NCI-H748 treated with DMSO at 0.1 percent for 48 hours (cell line): Measurements from ENCODE around the gene AQP2.

Source experiments
- DNase-seq: peaks from one replicate; lab custom pipeline; 2025; lab: John Stamatoyannopoulos, UW

Gene AQP2, protein sequence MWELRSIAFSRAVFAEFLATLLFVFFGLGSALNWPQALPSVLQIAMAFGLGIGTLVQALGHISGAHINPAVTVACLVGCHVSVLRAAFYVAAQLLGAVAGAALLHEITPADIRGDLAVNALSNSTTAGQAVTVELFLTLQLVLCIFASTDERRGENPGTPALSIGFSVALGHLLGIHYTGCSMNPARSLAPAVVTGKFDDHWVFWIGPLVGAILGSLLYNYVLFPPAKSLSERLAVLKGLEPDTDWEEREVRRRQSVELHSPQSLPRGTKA

DNA sequence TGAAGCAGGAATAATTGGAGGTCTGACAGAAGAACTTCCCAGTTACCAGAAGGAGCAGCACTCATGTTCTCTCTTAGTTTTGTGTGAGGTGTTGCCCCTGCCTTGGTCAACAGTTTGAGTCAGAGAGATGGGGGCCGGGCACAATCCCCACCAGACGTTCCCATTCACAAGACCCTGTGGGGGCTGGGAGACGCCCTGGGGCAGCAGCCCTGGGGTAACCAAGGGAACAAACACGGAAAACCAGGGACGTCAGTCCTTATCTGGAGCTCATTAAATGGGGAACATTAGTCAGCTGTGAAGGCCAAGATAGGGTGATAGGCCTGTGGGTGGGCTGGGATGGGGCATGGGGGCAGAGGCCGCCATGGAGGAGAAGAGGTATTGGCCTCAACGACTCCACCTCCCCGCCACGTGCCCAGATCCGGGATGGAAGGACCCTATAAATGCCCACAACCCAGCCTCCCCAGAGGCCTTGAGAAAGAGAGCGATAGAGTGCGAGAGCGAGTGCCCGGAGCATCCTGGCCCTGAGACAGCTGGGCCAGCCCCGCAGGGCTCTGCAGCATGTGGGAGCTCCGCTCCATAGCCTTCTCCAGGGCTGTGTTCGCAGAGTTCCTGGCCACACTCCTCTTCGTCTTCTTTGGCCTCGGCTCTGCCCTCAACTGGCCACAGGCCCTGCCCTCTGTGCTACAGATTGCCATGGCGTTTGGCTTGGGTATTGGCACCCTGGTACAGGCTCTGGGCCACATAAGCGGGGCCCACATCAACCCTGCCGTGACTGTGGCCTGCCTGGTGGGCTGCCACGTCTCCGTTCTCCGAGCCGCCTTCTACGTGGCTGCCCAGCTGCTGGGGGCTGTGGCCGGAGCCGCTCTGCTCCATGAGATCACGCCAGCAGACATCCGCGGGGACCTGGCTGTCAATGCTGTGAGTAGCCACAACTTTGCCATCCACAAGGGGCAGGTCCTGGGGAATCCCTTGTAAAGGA lies at the start of gene AQP2:
Gene AQP2, plus strand, starts transcription at position 465 of the 979 bp plus-strand sequence. Its CDS starts 94 bp downstream, at position 559.
- DNase-seq = no peak

DNA sequence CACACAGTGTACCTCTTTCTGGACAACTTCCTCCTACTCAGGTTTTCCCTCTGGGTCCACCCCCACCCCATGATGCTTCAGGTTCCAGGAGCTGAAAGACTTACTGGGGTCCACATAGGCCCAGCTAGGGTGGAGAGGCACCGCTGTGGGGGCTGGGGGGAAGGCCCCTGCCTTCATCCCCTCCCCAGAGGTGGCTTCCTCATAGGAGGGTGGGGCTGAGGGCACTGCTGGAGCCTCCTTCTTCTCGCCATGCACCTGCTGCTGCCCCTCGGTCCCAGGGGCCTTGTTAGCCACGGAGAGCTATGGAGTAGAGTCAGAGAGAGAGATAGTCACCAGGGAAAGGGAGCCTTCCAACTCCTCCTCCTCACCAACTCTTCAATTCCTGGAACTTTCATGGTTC lies 49.5 kb upstream of the AQP2 start:
- no peak for DNase-seq

DNA sequence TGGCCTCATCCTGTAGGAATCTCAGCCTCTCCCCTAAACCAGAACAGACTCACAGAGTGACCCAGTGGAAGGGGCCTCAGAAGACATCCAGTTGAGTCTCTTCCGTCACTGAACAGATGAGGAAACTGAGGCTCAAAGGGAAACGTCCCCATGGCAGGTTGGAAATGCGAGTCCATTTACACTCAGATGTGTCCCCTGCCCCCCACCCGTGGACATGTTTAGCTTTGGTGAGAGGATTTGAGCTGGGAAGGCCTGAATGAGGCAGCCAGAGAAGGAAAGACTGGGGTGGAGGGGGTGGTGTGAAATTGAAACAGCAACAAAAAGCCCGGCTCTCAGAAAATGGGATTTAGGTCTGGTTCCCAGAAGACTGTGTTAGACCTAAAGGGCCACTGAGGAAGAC lies 48.6 kb upstream of the AQP2 start:
- DNase-seq = no peak

DNA sequence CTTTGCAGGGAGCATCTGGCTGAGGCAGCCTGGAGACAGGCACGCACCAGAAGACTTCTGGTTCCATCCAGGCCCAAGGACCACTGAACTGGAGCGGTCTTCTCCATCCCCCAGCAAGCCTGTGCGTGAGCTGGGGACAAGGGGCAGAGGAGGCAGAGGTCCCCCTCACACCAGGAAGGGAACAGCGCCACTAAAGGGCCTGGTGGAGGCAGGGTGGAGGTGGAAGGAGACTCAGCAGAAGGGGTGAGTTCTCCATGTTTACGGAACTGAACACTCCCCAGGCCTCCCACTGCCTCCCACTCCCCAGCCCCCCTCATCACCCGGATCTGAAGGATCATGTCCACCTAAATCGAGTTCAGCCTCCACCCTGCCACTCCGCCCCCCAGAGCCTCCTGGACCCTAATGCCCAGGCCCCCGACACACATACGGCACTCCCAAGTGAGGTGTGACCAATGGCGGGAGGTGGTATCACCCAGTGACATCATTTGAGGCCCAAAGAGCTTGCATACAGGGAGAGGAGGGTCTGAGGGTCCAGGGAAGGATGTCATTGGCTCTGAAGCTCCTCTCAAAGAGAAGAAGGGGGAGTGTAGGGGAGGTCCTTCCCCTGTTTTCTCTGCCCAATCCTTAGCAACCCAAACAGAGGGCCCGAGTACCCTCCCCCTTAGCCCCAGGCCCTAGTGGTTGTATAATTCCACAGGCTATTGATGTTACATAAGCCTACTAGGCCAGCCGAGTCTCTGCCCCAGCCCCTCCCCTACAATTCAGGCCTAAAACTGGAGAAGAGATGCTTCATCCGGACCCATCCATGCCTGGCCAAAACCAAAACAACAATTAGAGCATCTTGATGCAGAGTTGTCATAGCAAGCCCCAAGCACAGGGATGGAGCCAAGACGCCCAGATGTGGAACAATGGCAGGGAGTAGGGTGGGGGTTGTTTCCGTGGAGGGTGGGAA lies 47.9 kb upstream of the AQP2 start:
- DNase-seq = no peak

DNA sequence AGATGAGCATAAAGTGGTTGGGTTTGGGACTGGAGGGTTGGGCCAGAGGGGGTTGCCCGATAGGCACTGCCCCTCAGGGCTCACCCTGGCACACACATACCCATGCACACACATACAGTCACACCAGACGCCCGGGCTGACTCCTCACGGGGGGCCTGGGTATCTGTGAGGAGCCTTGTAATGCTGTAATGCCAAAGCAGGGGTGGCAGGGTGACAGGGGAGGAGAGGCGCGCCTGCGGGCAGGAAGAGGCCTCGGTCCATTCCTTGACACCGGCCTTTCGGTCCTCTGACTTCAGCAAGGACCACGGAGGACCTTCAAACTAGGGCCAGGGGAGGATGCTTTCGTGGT lies 47.2 kb upstream of the AQP2 start:
- DNase-seq = no peak

DNA sequence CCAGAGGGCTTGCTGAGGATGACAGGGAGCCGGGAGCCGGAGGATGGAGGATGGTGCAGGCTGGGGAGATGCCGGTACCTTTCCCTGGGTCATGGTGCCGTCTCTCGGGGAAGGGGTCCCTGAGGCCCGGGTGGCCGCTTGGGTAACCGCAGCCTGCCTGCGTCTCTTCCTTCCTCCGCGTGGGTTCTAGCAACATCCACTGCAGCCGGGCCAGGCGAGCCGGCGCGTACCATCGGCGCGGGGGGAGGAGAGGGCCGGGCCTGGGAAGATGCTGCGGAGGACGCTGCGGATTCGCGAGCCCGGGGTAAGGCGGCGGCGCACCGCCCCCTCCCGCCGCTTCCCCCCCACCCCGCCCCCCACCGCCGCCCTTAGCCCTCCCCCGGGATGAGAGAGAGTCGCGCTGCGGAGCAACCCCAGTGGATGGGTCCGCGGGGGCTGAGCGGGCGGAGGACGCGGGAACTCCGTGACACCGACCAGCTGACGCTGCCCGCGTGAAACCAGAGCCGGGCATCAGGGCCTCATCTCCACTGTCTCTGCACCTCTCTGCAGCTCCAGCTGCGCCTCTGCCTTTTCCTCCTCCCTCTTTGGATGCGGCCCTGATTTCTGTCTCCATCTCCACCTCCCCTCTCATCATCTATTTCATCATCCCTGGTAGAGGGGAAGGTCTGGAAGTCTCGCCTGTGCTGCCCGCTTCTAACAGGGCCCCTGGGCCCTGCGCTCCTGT lies 46.7 kb upstream of the AQP2 start, which contains the start of gene FAIM2:
Gene FAIM2, minus strand, starts transcription at position 201 of the 724 bp plus-strand sequence. Its CDS starts 108 bp downstream, at position 93.
- peak; percentile 51 for DNase-seq

DNA sequence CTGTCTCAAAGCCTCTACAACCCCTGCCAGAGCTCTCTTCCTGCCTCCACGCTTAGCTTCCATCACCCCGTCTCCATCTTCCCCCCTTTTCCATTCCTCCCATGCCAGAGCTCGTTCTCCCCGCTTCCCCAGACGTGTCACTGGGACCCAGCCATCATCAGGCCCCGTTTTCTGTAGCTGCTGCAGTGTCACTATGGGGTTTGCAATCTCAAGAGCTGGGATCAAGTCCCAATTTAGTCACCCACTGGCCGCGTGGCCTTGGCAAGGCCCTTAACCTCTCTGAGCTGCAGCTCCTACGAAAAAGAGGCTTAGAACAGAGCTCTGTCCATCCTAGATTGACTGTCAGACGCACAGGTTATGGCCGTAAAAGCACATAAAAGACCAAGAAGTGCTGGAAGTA lies 45.9 kb upstream of the AQP2 start:
- DNase-seq = no peak

DNA sequence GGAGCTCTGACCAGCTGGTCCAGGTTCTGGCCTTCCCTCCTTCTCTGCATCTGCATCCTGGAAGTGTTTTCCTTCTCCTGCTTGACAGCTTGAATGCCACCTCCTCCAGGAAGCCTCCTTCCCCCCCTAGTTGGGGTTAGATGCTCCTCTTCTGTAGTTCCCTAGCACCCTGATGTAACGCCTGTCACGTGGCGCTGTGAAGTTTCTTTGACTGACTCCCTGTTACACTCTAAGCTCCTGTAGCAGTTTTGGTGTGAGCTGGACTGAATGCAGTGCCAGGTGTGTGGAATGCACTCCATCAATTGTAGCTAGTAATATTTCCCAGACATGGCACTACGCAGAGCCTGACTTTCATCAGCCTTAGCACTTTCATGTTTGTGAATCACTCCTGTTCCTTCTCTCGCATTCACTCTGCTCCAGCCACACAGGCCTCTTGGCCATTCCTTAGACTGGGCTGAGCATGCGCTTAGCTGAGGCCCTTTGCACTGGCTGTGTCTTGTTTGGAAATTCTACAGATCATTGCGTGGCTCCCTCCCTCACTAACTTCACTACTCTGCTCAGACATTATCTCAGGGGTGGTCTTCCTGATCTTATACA lies 44.7 kb upstream of the AQP2 start:
- no peak for DNase-seq

DNA sequence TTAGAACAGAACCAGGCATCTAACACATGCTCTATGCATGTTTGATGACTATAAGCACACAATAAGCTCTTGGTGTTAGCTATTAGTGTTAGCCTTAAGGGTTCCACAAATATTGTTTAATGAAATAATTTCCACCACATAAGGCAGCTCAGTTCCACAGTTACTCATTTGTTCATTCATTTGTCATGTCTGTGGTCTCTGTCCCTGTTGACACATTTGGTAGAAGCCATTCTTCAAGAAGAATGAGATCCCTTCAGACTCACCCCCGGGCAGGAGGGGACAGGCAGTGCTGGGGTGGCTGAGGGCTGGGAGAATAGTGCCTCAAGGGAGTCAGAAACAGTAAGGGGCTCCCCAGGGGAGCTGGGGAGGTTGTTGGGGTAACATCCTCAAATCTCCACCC lies 43.2 kb upstream of the AQP2 start:
- no peak for DNase-seq

DNA sequence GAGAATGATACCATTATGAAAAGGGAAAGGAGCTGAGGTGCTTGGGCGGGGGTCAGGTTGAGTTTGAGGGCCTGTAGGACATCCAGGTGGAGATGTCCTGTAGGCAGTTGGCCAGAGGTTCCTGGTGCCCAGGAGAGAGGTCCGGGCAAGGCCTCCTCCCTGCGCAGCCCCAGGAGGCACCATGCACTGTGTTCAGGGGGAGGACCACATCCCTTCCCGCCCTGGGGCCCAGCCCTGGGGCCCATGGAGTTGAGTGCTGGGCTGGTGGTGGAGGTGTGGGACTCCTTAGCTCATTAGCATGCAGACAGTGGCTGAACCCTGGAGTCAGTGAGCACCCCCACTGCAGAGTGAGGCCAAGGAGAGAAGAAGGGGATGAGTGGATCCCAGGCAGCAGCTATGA lies 41.2 kb upstream of the AQP2 start:
- DNase-seq = no peak

DNA sequence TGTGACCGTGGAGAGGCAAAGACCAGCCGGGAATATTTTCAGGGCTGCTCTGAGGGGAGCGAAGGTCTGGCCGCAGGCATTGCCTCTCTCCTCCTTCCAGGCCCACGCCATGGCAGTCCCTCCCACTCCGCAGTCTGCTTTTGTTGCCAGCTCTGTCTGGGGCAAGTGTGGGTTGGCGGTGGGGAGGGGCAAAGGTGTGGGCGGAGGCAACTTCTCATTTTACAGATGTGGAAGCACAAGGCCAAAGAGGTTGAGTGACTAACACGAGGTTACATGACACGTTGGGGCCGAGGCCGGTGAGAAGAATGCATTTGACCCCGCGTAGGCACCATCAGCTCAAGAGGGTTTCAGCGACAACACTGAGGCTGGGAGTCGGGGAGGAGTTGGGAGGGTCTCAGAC lies 40.7 kb upstream of the AQP2 start:
- no peak for DNase-seq

DNA sequence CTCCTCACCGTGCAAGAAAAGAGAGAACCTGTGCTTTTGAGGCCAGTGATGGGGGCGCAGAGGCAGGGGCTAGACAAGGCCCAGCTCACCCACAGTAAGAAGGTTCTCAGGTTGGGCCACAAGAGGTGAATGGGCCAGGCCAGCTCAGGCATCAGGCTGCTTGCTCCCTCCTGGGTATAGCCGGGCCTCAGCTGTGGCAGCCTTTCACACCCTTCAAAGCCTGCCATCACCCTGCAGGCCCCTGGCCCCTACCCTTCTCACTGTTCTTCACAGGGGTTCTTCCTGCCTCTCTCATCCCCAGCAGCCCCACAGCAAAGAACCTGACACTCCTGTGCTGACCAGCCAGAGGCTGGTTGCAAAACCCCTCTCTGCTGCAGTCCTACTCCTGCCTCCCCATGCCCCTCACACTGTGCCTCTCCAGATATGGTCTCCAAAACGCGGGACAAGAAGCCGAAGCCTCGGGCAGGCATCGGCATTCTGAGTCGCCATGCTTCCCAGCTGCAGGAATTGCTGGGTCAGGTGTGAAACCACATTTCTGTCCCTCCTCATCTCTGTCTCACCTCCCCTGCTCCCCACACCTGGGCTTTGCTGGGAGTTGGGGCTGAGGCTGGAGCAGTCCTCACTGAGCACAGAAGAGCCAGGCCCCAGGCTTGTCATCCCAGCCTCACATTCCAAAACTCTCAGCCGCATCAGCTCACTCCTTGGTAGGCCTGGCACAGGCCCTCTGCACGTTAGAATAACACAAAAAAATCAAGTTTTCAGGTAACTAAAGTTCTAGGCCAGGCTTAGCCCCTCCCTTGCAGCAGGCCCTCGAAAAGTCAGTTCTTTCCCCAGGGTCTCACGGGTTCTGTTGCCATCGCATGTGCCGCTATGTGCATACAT lies 40.0 kb upstream of the AQP2 start:
- DNase-seq = no peak

DNA sequence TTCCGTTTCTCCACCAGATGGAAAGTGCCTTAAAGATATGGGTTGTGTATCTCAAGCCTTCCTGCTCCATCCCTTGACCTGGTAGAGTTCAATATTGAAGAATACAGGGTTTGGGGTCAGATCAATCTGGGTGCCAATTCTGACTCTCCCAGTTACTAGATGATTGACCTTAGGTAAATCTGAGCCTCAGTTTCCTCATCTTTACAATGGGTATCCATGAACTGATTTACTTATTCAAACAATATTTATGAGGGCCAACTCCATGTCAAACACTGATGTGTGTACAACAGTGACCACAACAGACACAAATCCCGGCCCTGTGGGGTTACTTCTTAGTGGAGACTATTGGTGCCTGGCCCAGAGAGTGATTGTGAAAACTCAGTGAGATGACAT lies 39.3 kb upstream of the AQP2 start:
- DNase-seq = no peak

DNA sequence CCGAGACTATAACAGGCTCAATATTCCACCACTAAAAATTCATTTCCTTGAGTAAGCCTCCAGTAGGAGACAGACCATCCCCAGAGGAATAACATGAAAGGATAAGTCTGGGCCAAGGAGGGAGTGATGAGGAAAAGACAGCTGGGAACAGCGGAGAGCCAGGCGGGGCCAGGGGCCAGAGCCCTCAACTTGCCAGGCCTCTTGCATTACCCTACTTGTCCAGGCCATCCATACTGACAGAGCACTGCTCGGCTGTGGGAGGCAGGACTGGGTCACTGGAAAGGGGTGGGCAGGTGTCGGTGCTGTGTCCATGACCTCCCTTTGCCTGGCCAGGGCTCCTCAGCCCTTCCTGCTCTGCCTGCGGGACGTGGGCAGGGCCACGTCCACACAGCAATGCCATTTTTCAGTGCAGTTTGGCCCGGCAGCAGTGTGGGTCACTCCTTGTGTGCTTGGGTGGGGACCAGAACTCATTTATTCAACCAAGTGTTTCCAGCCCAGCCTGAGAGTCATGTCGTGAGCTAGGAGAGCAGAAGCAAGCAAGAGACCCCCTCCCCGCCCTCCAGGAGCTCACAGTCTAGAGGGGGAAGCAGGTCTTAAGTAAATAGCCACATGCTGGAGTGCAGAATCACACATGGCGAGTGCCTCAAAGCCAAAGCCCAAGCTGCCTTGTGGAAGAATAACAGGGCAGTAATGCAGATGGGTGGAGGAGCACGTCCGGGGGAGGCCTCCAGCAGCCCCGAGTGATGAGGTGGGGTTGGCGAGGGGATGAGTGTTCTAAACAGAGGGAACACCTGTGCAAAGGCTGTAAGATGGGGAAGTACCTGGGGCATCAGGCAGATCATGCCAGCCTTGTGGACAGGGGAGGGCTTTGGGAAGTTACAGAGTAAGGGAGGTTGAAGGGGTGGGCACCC lies 37.9 kb upstream of the AQP2 start:
- no peak for DNase-seq

DNA sequence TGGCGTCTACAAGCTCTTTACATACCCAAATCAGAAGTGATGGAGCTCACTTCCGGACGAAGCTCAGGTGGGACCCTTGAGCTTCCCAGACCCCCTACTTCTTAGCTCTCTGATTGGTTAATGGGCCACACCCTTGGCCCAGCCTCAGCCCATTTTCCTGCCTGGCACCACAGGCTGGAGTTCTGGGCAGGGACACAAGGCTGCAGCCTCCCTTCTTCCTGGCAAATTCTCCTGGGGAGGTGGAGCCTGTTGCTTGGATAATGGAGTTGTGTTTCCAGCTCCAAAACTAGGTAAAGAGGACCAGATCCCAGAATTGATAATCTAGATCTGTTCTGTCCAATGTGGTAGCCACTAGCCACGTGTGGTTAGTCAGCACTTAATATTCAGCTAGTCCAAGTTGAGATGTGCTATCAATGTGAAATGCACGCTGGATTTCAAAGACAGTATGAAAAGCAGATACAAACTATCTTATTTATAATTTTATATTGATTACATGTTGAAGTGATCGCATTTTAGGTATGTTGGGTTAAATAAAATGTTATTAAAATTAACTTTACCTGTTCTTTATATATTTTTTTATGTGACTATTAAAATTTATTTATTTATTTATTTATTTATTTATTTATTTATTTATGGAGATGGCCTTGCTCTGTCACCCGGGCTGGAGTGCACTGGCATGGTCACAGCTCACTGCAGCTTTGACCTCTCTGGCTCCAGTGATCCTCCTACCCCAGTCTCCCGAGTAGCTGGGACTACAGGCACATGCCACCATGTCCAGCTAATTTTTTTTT lies 34.2 kb upstream of the AQP2 start:
- no peak for DNase-seq

DNA sequence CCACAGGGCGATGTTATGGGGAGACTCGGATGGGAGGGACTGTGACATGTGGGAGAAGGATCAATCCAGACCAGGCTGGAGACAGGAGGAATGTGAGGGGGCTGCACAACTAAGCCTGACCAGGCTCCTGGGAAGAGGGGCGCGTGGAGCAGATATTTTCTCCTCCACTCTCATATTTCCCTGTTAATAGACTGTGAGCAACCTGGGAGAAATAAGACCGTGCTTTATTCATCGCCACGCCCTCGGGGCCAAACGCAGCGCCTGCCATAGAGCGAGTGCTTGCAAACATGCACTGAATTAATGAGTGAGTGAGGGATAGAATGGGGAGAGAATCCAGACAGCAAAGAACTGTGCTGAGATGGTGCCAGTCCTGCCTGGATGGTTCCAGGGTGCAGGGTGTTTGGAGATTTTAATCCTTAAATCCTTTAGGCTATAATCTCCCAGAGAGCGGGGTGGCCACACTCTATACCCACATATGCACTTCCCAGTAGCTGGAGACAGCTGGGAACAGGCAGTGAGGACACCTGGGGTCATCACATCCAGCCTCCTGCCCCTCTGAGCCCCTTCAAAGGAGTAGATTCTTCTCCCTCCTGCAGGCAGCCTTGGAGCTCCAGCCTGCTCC lies 33.3 kb upstream of the AQP2 start:
- DNase-seq = no peak

DNA sequence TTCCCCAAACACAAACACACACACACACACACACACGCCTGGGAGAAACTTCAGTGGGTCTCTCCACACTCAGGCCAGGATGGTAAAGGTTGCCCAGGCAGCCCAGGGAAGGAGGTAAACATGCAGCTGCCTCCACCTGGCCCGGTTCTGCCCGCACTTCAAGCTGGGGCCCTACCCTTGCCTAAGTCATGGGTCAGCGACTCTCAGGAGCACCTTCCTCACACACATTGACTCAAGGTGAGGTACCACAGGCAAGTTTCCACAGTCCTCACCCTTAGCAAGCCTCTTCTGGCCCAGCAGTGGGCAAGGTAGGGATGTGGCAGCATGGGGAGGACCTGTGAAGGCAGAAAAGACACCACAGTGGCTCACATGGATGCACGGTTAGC lies 32.8 kb upstream of the AQP2 start:
- no peak for DNase-seq
